GM12878 (cell line): Measurements from ENCODE around the gene OSER1. TPM values are rescaled to one million over a fixed set of nuclear protein-coding genes. Genes with fewer than 3 reads are reported as not detected.

Source experiments
- ATAC-seq: fragments of 200-7000 bp; cut with Tn5 transposase; 3 replicates; pipeline ENCODE4 v1.9.1; 2020; ENCODE audit warnings: mild to moderate bottlenecking, moderate library complexity
- BruUV-seq: library from RNA; stranded (reverse); fragments of 400-500 nt; replicated peaks from 2 replicates; lab custom pipeline; 2021; lab: Mats Ljungman, UMichigan
- CTCF ChIA-PET: fragments of 300-600 bp; sonication (Branson Sonifier 250); formaldehyde crosslinking; extraction: SDS; loops from one replicate; lab custom pipeline; 2021; ENCODE audit warnings: inconsistent platforms; lab: Yijun Ruan, JAX
- POLR2A ChIA-PET: fragments of 350-600 bp; formaldehyde crosslinking; extraction: SDS; loops from one replicate; lab custom pipeline; 2021; ENCODE audit warnings: inconsistent platforms; lab: Charles Lee
- RAD21 ChIA-PET: fragments of 300-600 bp; sonication (Branson Sonifier 250); formaldehyde crosslinking; loops from one replicate; lab custom pipeline; 2023; ENCODE audit warnings: antibody characterized with exemption; ENCODE audit not compliant: unreplicated experiment; lab: Charles Lee
- SMC1A ChIA-PET: fragments of 300-600 bp; sonication (Branson Sonifier 250); formaldehyde crosslinking; loops from one replicate; lab custom pipeline; 2023; ENCODE audit not compliant: unreplicated experiment, uncharacterized antibody; lab: Charles Lee
- DNase-seq: peaks from one replicate; pipeline ENCODE4 v3.0.0-alpha.2; 2011; ENCODE audit warnings: low read depth, low spot score
- FAIRE-seq: peaks from 3 replicates; lab custom pipeline; 2011; peaks lifted over from hg19 to GRCh38; lab: Jason Lieb, UNC
- H2AFZ ChIP-seq: 2 replicates; pipeline ENCODE4 v1.6.0; 2011; ENCODE audit warnings: low read depth, low read length, control low read depth; ENCODE audit not compliant: control insufficient read depth
- H3K27ac ChIP-seq: 2 replicates; pipeline ENCODE4 v1.5.1; 2011; ENCODE audit warnings: control low read depth; ENCODE audit not compliant: control insufficient read depth, insufficient read depth
- H3K27me3 ChIP-seq, 2 experiments: replicated peaks in 1 of 2; 2 replicates each; pipeline versions ENCODE4 v1.6.0 to v1.6.1; 2011; ENCODE audit warnings: low read length in 1 of 2; ENCODE audit not compliant: control insufficient read depth in 2 of 2, insufficient read depth in 2 of 2
- H3K36me3 ChIP-seq, 2 experiments: 2 replicates each; pipeline ENCODE4 v1.5.1; 2011; ENCODE audit warnings: low read length in 1 of 2; ENCODE audit not compliant: control insufficient read depth in 2 of 2, insufficient read depth in 2 of 2
- H3K4me1 ChIP-seq: 2 replicates; pipeline ENCODE4 v1.6.1; 2011; ENCODE audit warnings: mild to moderate bottlenecking, low read length, moderate library complexity, mixed read lengths; ENCODE audit not compliant: control insufficient read depth, insufficient read depth
- H3K4me2 ChIP-seq: 2 replicates; pipeline ENCODE4 v1.6.0; 2011; ENCODE audit warnings: control low read depth; ENCODE audit not compliant: control insufficient read depth, insufficient read depth
- H3K4me3 ChIP-seq: fragments of 200-600 bp; sonication (generic); 2 replicates; pipeline ENCODE4 v1.5.1; 2016
- H3K79me2 ChIP-seq: 2 replicates; pipeline ENCODE4 v1.6.0; 2011; ENCODE audit warnings: low read length; ENCODE audit not compliant: control insufficient read depth, insufficient read depth
- H3K9ac ChIP-seq: 2 replicates; pipeline ENCODE4 v1.8.0; 2011; ENCODE audit warnings: low read length, control low read depth, mixed read lengths; ENCODE audit not compliant: control insufficient read depth, insufficient read depth
- H3K9me3 ChIP-seq: replicated peaks from 3 replicates; pipeline ENCODE4 v1.5.1; 2011; ENCODE audit warnings: mild to moderate bottlenecking, low read length; ENCODE audit not compliant: control insufficient read depth, insufficient read depth
- H4K20me1 ChIP-seq: 2 replicates; pipeline ENCODE4 v1.6.0; 2011; ENCODE audit not compliant: control insufficient read depth, insufficient read depth
- ATF3 ChIP-seq: IDR thresholded peaks from 2 replicates; pipeline ENCODE4 v1.6.1; 2011; ENCODE audit warnings: low read depth, mild to moderate bottlenecking, low read length, moderate library complexity, borderline replicate concordance; ENCODE audit errors: extremely low read depth
- BCL11A ChIP-seq: IDR thresholded peaks from 2 replicates; pipeline ENCODE4 v1.6.1; 2011; ENCODE audit warnings: low read depth, low read length
- BMI1 ChIP-seq: fragments of 450-650 bp; IDR thresholded peaks from 2 replicates; pipeline ENCODE4 v1.6.1; 2016; ENCODE audit warnings: mild to moderate bottlenecking, moderate library complexity, borderline replicate concordance
- CREM ChIP-seq: IDR thresholded peaks from 2 replicates; pipeline ENCODE4 v1.6.1; 2014; ENCODE audit warnings: antibody characterized with exemption, low read depth
- EED ChIP-seq: sonication (generic); IDR thresholded peaks from 2 replicates; pipeline ENCODE4 v1.6.1; 2016; ENCODE audit warnings: antibody characterized with exemption, low read depth
- GATAD2B ChIP-seq: fragments of 450-650 bp; conservative IDR thresholded peaks from 2 replicates; pipeline ENCODE4 v1.6.1; 2017; ENCODE audit warnings: low read depth, mild to moderate bottlenecking, moderate library complexity
- KDM1A ChIP-seq: fragments of 200-600 bp; sonication (generic); IDR thresholded peaks from 2 replicates; pipeline ENCODE4 v1.6.1; 2016; ENCODE audit warnings: borderline replicate concordance
- MXI1 ChIP-seq: fragments of 150-350 bp; IDR thresholded peaks from 2 replicates; pipeline ENCODE4 v1.6.1; 2011; ENCODE audit warnings: low read depth, mild to moderate bottlenecking, inconsistent platforms, low read length, improper control_type of control experiment
- RELA ChIP-seq: fragments of 450-650 bp; IDR thresholded peaks from 2 replicates; pipeline ENCODE4 v1.8.0; 2014; ENCODE audit warnings: borderline replicate concordance; ENCODE audit not compliant: partially characterized antibody
- SMAD1 ChIP-seq: fragments of 450-650 bp; IDR thresholded peaks from 2 replicates; pipeline ENCODE4 v1.6.1; 2018; ENCODE audit warnings: mild to moderate bottlenecking, low read depth; ENCODE audit not compliant: partially characterized antibody
- SREBF1 ChIP-seq: IDR thresholded peaks from 2 replicates; pipeline ENCODE4 v1.6.1; 2012; ENCODE audit warnings: mild to moderate bottlenecking, low read length
- USF1 ChIP-seq: IDR thresholded peaks from 2 replicates; pipeline ENCODE4 v1.6.1; 2011; ENCODE audit warnings: borderline replicate concordance, low read depth, mild to moderate bottlenecking, moderate library complexity, mixed read lengths, low read length; ENCODE audit not compliant: insufficient read depth; ENCODE audit errors: extremely low read length
- USF2 ChIP-seq: IDR thresholded peaks from 2 replicates; pipeline ENCODE4 v1.6.1; 2011; ENCODE audit warnings: low read depth, low read length, improper control_type of control experiment, borderline replicate concordance
- WGBS: methylation state at CpG from one replicate; pipeline ENCODE4 v1.1.6; 2016; ENCODE audit warnings: low lambda C conversion rate; ENCODE audit not compliant: insufficient replicate concordance, insufficient coverage; ENCODE audit errors: missing lambda C conversion rate; 5-methylcytosine and 5-hydroxymethylcytosine counted together
- in situ Hi-C: fragments of 300-500 bp; cut with MboI; formaldehyde crosslinking; loops from 9 replicates; pipeline ENCODE4 v1.14.3; 2018; ENCODE audit warnings: mixed read lengths
- intact Hi-C: fragments of 100-400 bp; cut with micrococcal nuclease; formaldehyde crosslinking; loops from one replicate; pipeline ENCODE4 v1.14.2; 2022; ENCODE audit not compliant: unreplicated experiment
- polyA plus RNA-seq, 11 experiments: library from polyadenylated mRNA; depleted of rRNA in 4 of 11; unstranded in 6 of 11; stranded (reverse) in 5 of 11; fragments of >200 nt; fragmentation: Nextera tagmentation in 4 of 11; fragmentation: Illumina TruSeq in 1 of 11; extraction: Ambion mirVana in 4 of 11; extraction: Trizol in 1 of 11; gene quantifications; 1 replicate in 1 of 11; 2 replicates in 10 of 11; pipeline versions ENCODE4 v1.2.1 to v1.2.3, GENCODE V29; 2011 to 2016; ENCODE audit warnings: inconsistent platforms in 2 of 11, missing spikeins in 2 of 11, low read depth in 1 of 11
- total RNA-seq, 4 experiments: library from RNA; depleted of rRNA in 3 of 4; stranded (reverse); fragments of >200 nt in 3 of 4; fragmentation: Illumina TruSeq in 1 of 4; extraction: Trizol in 1 of 4; gene quantifications; 2 replicates each; pipeline versions ENCODE4 v1.2.1 to v1.2.3, GENCODE V29; 2013 to 2021

The OSER1 gene
- total and polyA plus RNA-seq, 10 of the 15 experiments (the other 5 are each of a cell fraction or from before 2014, with no cell fraction given) = 19.3 to 63.8 (median 28.4) TPM

GRCh38 chr20:44198872-44199271, 11.7 kb downstream of the OSER1 start:
- FAIRE-seq (no peak), DNase-seq (no peak), ATAC-seq (no peak)
- Histone ChIP-seq H3K9me3 (no peaks in the 10 kb centered on the region), H3K4me1 (no peaks in the 10 kb centered on the region), H3K4me3 (no peak overlapping the region), H3K9ac (no peak overlapping the region), H3K4me2 (no peak overlapping the region), H3K27me3 (no peaks in the 10 kb centered on the region), H4K20me1 (no peaks in the 10 kb centered on the region), H3K27ac (no peak overlapping the region), H2AFZ (no peak overlapping the region), H3K36me3 (peaks cover 13 to 34% of the 10 kb centered on the region in 2 experiments), H3K79me2 (no peaks in the 10 kb centered on the region; the same call in 1 of the 2 replicates)
- intact Hi-C loops = no loop called here
- in situ Hi-C loops = no loop called here
- no TSS peak for BruUV-seq
- TF ChIP-seq SREBF1 (no peak), USF2 (no peak), SMAD1 (no peak), ATF3 (no peak), BMI1 (no peak), KDM1A (no peak), USF1 (no peak), GATAD2B (no peak), EED (no peak), MXI1 (no peak), CREM (no peak), BCL11A (no peak), RELA (no peak)
- WGBS = 72% methylated on average over 4 of the region's 4 CpGs
- RAD21 ChIA-PET = no interaction called here
- SMC1A ChIA-PET = no interaction called here
- POLR2A ChIA-PET = no interaction called here
- CTCF ChIA-PET = no interaction called here
